Measurements from ENCODE around the gene TMEM232.

Gene TMEM232

DNA sequence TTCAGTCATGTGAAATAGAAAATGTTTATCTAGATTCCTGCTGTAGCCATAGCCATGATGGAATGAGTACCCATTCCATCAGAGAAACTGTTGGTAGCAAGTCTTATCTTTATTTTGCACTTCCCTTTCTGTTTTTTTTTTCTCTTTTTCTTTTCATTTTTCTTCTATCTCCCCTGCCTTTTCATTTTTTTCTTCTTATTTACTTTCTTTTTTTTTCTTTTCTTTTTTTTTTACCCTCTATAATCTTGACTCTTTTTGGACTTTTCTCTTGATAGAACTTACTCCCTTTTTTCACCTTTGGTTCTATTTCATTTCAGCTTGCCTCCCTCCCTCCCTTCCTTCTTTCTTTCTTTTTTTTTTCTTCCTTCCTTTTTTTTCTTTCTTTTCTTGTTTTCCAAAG lies 27.7 kb upstream of the TMEM232 start:
- TF ChIP-seq, protein P1, sequence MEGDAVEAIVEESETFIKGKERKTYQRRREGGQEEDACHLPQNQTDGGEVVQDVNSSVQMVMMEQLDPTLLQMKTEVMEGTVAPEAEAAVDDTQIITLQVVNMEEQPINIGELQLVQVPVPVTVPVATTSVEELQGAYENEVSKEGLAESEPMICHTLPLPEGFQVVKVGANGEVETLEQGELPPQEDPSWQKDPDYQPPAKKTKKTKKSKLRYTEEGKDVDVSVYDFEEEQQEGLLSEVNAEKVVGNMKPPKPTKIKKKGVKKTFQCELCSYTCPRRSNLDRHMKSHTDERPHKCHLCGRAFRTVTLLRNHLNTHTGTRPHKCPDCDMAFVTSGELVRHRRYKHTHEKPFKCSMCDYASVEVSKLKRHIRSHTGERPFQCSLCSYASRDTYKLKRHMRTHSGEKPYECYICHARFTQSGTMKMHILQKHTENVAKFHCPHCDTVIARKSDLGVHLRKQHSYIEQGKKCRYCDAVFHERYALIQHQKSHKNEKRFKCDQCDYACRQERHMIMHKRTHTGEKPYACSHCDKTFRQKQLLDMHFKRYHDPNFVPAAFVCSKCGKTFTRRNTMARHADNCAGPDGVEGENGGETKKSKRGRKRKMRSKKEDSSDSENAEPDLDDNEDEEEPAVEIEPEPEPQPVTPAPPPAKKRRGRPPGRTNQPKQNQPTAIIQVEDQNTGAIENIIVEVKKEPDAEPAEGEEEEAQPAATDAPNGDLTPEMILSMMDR (IDR thresholded peaks at IDR 0.05; ENCODE audit: borderline replicate concordance, insufficient read depth, low read depth, low read length), result no peak
- H3K4me3 ChIP-seq (ENCODE audit: low read depth, low read length), result no peak overlapping the region

DNA sequence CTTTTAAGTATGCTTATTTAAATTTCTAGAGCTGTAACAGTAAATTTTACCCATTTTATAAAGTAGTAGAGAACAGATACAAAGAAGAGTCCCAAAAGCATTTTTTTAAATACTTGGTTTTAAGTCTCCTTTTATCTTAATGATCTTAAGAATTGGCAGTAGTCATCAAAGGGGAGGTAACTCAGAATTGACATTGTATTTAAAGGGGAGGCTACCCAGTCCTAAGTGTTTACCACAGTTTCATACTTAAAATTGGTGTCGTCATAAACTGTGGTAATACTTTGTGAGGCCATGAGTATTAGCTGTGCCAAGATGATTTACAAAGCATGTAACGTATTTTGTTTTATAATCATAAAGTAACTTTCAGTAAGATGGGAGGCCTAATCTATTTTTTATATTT lies 27.1 kb upstream of the TMEM232 start:
- TF ChIP-seq, protein P1 (IDR thresholded peaks at IDR 0.05; ENCODE audit: borderline replicate concordance, insufficient read depth, low read depth, low read length), result no peak
- H3K4me3 ChIP-seq (ENCODE audit: low read depth, low read length), result no peak overlapping the region

DNA sequence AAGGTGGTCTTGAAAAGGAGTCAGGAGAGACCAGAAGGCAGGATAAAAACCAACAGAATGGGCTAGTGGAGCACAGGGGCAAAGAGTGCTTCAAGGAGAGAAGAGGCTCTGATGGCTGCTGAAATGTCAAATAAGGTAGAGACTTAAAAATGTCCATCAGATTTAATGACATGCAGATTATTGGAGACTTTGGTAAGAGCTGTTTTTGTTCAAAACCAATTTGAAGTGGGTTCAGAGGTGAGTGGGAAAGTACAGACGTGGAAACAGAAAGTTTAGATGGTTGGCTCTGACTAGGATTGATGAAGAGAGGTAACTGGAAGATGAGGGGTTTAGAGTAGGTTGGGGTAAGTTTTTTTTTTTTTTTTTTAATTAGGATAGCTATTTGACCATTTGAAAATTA lies 26.5 kb upstream of the TMEM232 start:
- TF ChIP-seq, protein P1 (IDR thresholded peaks at IDR 0.05; ENCODE audit: borderline replicate concordance, insufficient read depth, low read depth, low read length), result no peak
- no peak overlapping the region for H3K4me3 ChIP-seq (ENCODE audit: low read depth, low read length)

DNA sequence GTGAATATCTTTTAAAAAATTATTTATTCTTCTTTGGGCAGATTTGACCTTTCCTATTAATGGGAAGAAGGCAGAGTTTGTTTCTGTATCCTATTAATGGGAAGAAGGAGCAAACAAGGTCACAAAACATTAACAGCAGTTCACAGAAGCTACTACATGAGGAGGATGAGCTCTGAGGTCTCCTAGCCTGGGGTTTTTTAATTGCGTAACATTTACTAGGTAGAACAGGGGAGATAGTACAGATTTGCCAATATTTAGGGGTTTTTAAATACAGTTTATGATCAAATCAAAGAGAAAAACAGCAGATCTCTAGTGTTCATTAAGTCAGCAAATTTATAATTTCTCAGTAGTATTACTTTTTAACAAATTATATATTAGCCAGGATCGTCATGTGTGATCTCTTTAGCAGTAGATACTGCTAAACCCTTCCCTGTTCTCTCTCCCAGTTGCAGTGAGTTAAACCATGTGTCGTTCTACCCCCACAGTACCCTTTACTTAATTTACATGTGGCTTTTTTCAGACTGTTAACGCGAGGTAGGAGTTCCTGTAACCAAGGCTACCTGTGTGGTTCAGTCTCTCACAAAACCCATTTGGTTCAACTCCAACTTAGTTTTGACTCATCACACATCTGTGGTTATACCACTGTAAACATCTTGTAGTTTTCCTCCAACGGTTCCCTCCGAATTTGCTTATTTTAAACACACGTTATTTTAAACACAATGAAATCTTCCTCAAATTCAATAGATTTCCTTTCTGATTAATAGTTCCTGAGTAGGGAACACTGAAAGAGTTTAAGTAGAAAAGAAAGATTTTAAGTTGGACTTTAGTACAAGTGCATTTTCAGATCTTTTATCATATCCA lies 25.7 kb upstream of the TMEM232 start:
- no peak overlapping the region for H3K4me3 ChIP-seq (ENCODE audit: low read depth, low read length)
- TF ChIP-seq, protein P1 (IDR thresholded peaks at IDR 0.05; ENCODE audit: borderline replicate concordance, insufficient read depth, low read depth, low read length), result no peak

DNA sequence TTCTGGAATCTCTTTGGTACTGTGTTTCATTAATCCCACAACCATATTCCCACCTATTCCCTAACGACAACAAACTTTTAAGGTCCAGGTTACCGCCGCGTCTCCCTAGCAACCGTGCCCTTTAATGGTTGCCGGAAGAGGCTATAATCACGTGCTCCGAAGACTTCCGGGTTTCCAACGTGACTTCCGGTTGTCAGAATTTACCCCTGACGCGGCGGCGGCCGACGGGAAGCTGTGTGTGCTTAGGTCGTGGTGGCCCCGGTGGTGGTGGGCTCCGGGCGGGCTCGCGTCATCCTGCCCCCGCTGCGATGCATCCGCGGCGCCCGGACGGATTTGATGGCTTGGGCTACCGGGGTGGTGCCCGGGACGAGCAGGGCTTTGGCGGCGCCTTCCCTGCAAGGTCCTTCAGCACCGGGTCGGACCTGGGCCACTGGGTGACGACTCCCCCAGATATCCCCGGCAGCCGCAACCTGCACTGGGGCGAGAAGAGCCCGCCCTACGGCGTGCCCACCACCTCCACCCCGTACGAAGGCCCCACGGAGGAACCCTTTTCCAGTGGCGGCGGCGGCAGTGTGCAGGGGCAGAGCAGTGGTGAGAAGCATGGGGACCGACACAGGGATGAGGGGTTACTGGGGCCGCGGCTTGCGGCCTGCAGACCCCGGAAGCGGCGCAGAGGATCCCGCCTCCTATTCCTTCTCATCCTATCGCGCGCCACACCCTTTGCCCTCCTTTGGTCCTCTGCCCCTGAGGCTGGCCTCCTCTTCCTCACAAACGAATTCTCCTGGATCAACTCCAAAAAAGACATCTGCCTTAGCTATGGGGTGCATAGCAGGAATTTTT lies 12.6 kb upstream of the TMEM232 start, which contains the start of gene SLC25A46:
SLC25A46 (plus strand) TSS at position 196 of the 840 bp plus-strand sequence; CDS start at position 309, 113 bp downstream.
- peak within 1 kb of the TSS; percentile 81 for H3K4me3 ChIP-seq (ENCODE audit: low read depth, low read length)
- TF ChIP-seq, protein P1 (IDR thresholded peaks at IDR 0.05; ENCODE audit: borderline replicate concordance, insufficient read depth, low read depth, low read length), result no peak

DNA sequence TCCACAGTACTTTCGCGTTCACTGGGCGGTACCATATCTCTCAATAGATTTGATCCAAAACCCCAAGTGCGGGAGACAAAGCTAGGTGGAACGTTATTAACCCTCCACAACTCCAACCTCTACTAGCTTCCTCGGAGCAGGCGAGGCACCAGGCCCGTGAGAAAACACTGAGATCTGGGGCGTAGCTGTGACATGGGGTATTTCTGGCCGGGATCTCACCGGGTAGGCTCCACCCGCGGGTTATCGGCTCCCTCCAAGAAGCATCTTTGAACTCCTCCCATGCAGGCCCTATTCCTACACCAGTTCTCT lies 12.0 kb upstream of the TMEM232 start:
- TF ChIP-seq, protein P1 (IDR thresholded peaks at IDR 0.05; ENCODE audit: borderline replicate concordance, insufficient read depth, low read depth, low read length), result no peak

More for the DNA sequence above, 12.0 kb upstream of the TMEM232 start:
- H3K4me3 ChIP-seq (ENCODE audit: low read depth, low read length), result peak overlapping the region; percentile 81
